Activated CD4-positive, alpha-beta T cell treated with anti-CD3 and anti-CD28 coated beads, Interleukin-2, amount 50 U/mL, for 16 hours (primary cell): ENCODE results near the gene CD101.

Source experiments
- DNase-seq: peaks from one replicate; pipeline ENCODE4 v3.0.0-alpha.2; 2020

CD101 gene

GRCh38 chr1:117020526-117021156 lies 19.1 kb downstream of the CD101 start:
- DNase-seq, result no peak

GRCh38 chr1:117022114-117022513 lies 20.6 kb downstream of the CD101 start:
- DNase-seq, result no peak

GRCh38 chr1:117025568-117025967 lies 24.0 kb downstream of the CD101 start:
- no peak for DNase-seq

- no peak for DNase-seq
Observed at GRCh38 chr1:117026361-117026760, 24.8 kb downstream of the CD101 start.

GRCh38 chr1:117029685-117030084 lies 28.1 kb downstream of the CD101 start:
- no peak for DNase-seq

GRCh38 chr1:117030271-117030877 lies 28.8 kb downstream of the CD101 start:
- no peak for DNase-seq

- DNase-seq, result no peak
Observed at GRCh38 chr1:117032266-117032665, 30.7 kb downstream of the CD101 start.

GRCh38 chr1:117032681-117033539 lies 31.4 kb downstream of the CD101 start:
- DNase-seq, result no peak

GRCh38 chr1:117033772-117034171 lies 32.2 kb downstream of the CD101 start:
- no peak for DNase-seq

- no peak for DNase-seq
Observed at GRCh38 chr1:117034791-117035290, 33.3 kb downstream of the CD101 start.

GRCh38 chr1:117036018-117036461 lies 34.5 kb downstream of the CD101 start:
- no peak for DNase-seq

GRCh38 chr1:117037802-117038201 lies 36.2 kb downstream of the CD101 start:
- no peak for DNase-seq

GRCh38 chr1:117038236-117038635 lies 36.7 kb downstream of the CD101 start:
- DNase-seq, result no peak

- no peak for DNase-seq
Observed at GRCh38 chr1:117044217-117044616, 42.7 kb downstream of the CD101 start.

- no peak for DNase-seq
Observed at GRCh38 chr1:117045644-117046043, 44.1 kb downstream of the CD101 start.

GRCh38 chr1:117046781-117047180 lies 45.2 kb downstream of the CD101 start:
- no peak for DNase-seq

- DNase-seq, result no peak
Observed at GRCh38 chr1:117047271-117047670, 45.7 kb downstream of the CD101 start.

GRCh38 chr1:117049857-117050256 lies 48.3 kb downstream of the CD101 start:
- no peak for DNase-seq

GRCh38 chr1:117051224-117052064 lies 49.9 kb downstream of the CD101 start:
- peak; percentile 54 for DNase-seq

GRCh38 chr1:117054068-117054467 lies 52.5 kb downstream of the CD101 start:
- no peak for DNase-seq

- DNase-seq, result no peak
Observed at GRCh38 chr1:117058810-117059209, 57.2 kb downstream of the CD101 start.

- peak; percentile 83 for DNase-seq
Observed at GRCh38 chr1:117059334-117059677, 57.7 kb downstream of the CD101 start.
